ENCODE data around the gene LYRM9.
A peak's percentile ranks its signal among the peaks of the same experiment; 100 is the strongest.
"Not testable (repeated sequence)": the region's sequence is repeated elsewhere in the genome, so short reads cannot be mapped to it uniquely, and the experiment has no call there.

Gene LYRM9

DNA sequence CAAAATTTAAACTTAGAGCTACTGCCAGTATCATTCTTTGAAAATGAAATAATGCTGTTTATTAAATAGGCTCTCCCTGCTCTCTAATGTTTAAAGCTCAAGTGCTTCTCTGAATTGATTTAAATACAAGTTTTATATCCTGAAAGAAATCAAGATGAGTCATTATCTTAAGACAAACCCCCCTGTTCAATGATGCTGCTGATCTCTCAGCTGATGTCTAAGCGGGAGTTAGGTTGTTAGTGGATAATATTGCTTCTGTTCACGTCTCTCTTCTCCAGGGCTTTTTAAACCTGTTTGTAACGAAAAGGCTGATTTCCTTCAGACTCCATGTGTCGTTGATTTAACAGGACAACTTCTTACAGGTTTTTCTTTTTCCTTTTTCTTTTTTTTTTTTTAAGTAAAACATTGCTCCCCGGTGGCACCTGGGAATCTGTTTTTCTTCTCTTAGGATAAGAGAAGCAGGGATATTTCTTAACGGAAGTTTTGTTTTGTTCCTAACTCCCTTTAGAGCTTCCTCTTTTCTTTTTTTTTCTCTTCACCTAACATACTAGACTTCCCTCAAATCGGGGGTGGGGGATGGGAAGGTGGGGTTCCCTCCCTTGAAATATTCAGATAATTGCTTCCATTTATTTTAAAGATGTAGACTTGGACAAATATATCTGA, 807 bp upstream of the LYRM9 start:
- H2AFZ ChIP-seq (ENCODE audit: low read length, unreplicated experiment) = peak overlapping the region; percentile 12
- peak overlapping the region; percentile 86 for H3K4me3 ChIP-seq (ENCODE audit: low read depth, low read length)
- peaks cover 6% of the 10 kb centered on the region for H3K4me1 ChIP-seq (ENCODE audit: control insufficient read depth, insufficient read depth, low read length, unreplicated experiment)

DNA sequence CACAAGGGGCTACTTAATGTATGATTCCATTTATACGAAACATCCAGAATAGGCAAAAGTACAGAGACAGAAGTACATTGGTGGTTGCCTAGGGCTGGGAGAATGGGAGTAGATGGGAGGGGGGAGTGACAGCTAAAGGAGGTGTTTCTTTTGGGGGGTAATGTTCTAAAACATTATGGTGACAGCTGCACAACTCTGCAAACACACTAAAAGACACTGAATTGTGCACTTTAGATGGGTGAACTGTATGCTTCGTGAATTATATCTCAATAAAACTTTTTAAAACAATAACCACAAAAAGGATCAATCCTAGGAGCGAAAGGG, 661 bp downstream of the LYRM9 start:
- Histone ChIP-seq H3K27me3 (ENCODE audit: insufficient read depth, low read length) (peaks cover 32% of the 10 kb centered on the region), H3K79me2 (ENCODE audit: control insufficient read depth, insufficient read depth, low read length, unreplicated experiment) (no peaks in the 10 kb centered on the region), H3K36me3 (ENCODE audit: insufficient read depth, low read length) (no peaks in the 10 kb centered on the region), H2AFZ (ENCODE audit: low read length, unreplicated experiment) (peak overlapping the region; percentile 96), H3K4me3 (ENCODE audit: low read depth, low read length) (peak overlapping the region; percentile 86), H3K27ac (ENCODE audit: low read depth, low read length) (no peak overlapping the region), H3K4me1 (ENCODE audit: control insufficient read depth, insufficient read depth, low read length, unreplicated experiment) (peaks cover 6% of the 10 kb centered on the region)

More for the DNA sequence above, 807 bp upstream of the LYRM9 start:
- peaks cover 36% of the 10 kb centered on the region for H3K27me3 ChIP-seq (ENCODE audit: insufficient read depth, low read length)
- no peak overlapping the region for H3K27ac ChIP-seq (ENCODE audit: low read depth, low read length)
- H3K36me3 ChIP-seq (ENCODE audit: insufficient read depth, low read length) = no peaks in the 10 kb centered on the region
- H3K79me2 ChIP-seq (ENCODE audit: control insufficient read depth, insufficient read depth, low read length, unreplicated experiment) = no peaks in the 10 kb centered on the region

DNA sequence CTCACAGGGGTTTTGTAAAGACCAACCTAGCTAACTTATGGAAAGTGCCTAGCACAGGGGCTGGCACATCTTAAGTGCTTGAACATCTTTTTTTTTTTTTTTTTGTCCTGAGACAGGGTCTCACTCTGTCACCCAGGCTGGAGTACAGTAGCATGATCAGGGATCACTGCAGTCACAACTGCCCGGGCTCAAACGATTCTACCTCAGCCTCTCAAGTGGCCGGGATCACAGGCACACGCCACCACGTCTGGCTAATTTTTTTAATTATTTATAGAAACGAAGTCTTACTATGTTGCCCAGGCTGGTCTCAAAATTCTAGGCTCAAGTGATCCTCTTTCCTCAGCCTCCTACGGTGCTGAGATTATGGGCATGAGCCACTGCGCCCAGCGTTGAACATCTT, 1.3 kb downstream of the LYRM9 start:
- Histone ChIP-seq H2AFZ (ENCODE audit: low read length, unreplicated experiment) (no peak overlapping the region), H3K27me3 (ENCODE audit: insufficient read depth, low read length) (peaks cover 27% of the 10 kb centered on the region), H3K36me3 (ENCODE audit: insufficient read depth, low read length) (no peaks in the 10 kb centered on the region), H3K4me1 (ENCODE audit: control insufficient read depth, insufficient read depth, low read length, unreplicated experiment) (peaks cover 6% of the 10 kb centered on the region), H3K79me2 (ENCODE audit: control insufficient read depth, insufficient read depth, low read length, unreplicated experiment) (no peaks in the 10 kb centered on the region), H3K27ac (ENCODE audit: low read depth, low read length) (no peak overlapping the region), H3K4me3 (ENCODE audit: low read depth, low read length) (no peak overlapping the region; the same call in 1 of the 2 replicates)

DNA sequence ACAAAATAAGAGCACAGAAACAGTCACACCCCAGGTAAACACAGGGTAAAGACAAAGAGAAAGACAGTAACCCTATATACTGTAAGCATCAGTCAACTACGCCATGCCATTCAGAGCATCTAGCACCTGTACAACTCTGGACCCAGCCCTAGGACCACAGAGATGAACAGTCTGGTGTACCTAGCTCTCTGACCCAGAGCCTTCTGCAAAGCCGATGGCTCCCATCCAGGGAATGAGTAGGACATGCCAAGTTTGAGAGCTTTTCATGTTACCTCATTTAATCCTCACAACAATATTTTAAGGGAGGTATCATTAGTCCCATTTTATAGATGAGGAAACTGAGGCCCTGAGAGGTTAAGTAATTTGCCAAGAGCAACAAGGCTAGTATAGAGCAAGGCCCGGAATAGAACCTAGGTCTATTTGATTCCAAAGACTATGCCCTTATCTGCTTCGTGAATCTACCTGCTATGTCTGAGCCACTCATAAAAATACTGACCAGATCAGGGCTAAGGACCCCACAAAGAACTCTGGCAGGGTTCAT, 3.4 kb downstream of the LYRM9 start:
- H3K36me3 ChIP-seq (ENCODE audit: insufficient read depth, low read length) = no peaks in the 10 kb centered on the region
- H3K27ac ChIP-seq (ENCODE audit: low read depth, low read length) = no peak overlapping the region
- H3K4me1 ChIP-seq (ENCODE audit: control insufficient read depth, insufficient read depth, low read length, unreplicated experiment) = peaks cover 6% of the 10 kb centered on the region
- no peak overlapping the region for H3K4me3 ChIP-seq (ENCODE audit: low read depth, low read length)
- peaks cover 7% of the 10 kb centered on the region; the same call in 1 of the 2 replicates for H3K27me3 ChIP-seq (ENCODE audit: insufficient read depth, low read length)
- H2AFZ ChIP-seq (ENCODE audit: low read length, unreplicated experiment) = no peak overlapping the region
- H3K79me2 ChIP-seq (ENCODE audit: control insufficient read depth, insufficient read depth, low read length, unreplicated experiment) = no peaks in the 10 kb centered on the region

DNA sequence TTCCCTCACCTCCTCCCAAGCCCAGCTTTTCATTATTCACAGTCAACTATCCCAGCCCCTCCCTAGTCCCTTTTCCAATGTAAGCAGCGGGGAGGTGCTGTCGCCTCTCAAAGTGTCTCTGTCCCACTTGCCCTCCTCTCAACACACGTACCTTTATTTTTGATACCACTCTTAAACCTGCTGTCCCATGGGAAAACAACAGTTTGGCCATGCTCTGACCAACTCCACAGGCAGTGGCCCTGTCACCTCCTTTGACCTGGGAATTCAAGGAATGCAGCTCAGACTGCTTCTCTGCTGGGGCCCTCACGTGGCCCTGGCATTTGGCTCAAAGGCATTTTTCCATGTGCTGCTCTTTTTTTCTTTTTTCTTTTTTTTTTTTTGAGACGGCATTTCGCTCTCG, 4.2 kb downstream of the LYRM9 start:
- H3K27ac ChIP-seq (ENCODE audit: low read depth, low read length) = no peak overlapping the region
- no peaks in the 10 kb centered on the region for H3K36me3 ChIP-seq (ENCODE audit: insufficient read depth, low read length)
- H3K27me3 ChIP-seq (ENCODE audit: insufficient read depth, low read length) = no peaks in the 10 kb centered on the region
- peaks cover 6% of the 10 kb centered on the region for H3K4me1 ChIP-seq (ENCODE audit: control insufficient read depth, insufficient read depth, low read length, unreplicated experiment)
- H2AFZ ChIP-seq (ENCODE audit: low read length, unreplicated experiment) = no peak overlapping the region
- H3K4me3 ChIP-seq (ENCODE audit: low read depth, low read length) = no peak overlapping the region
- no peaks in the 10 kb centered on the region for H3K79me2 ChIP-seq (ENCODE audit: control insufficient read depth, insufficient read depth, low read length, unreplicated experiment)

DNA sequence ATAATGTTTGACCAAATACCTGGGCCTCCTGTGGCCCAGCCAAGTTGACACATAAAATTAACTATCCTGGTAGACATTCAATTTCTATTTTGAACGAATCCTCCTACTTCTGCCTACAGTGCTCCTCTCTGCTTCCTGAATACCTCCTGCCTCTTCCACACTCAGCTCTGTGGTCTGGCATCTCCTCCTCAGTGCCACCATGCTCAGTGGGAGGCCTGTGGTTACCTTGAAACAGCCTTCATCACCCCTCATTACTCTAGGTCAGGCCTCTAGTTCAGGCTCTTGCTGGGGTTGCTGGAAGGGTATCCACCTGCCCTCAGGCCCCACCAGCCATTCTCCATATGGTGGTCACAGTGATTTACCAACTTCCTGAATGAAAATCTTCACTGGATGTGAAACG, 5.1 kb downstream of the LYRM9 start:
- Histone ChIP-seq H3K27ac (ENCODE audit: low read depth, low read length) (no peak overlapping the region), H3K4me1 (ENCODE audit: control insufficient read depth, insufficient read depth, low read length, unreplicated experiment) (peaks cover 6% of the 10 kb centered on the region)

DNA sequence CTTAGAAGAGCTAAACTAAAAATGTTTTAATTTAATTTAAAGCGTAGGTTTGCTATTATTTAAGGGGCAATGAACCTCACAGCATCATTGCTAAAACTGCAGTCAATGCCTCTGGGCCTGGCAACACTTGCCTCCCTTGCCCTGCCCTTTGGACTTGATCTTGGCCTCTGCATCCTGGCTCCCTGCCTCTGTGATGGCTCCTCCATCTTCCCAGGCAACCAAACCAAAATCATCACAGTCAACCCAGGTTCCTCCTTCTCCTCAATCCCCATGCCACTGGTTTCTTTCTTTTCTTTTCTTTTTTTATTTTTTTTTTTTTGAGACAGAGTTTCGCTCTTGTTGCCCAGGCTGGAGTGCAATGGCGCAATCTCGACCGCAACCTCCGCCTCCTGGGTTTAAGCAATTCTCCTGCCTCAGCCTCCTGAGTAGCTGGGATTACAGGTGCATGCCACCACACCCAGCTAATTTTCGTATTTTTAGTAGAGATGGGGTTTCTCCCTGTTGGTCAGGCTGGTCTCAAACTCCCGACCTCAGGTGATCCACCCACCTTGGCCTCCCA, 6.7 kb downstream of the LYRM9 start:
- not testable (repeated sequence) for H2AFZ ChIP-seq (ENCODE audit: low read length, unreplicated experiment); H3K79me2 ChIP-seq (ENCODE audit: control insufficient read depth, insufficient read depth, low read length, unreplicated experiment); H3K4me1 ChIP-seq (ENCODE audit: control insufficient read depth, insufficient read depth, low read length, unreplicated experiment); H3K27ac ChIP-seq (ENCODE audit: low read depth, low read length); H3K27me3 ChIP-seq (ENCODE audit: insufficient read depth, low read length); H3K4me3 ChIP-seq (ENCODE audit: low read depth, low read length); H3K36me3 ChIP-seq (ENCODE audit: insufficient read depth, low read length)

More for the DNA sequence above, 5.1 kb downstream of the LYRM9 start:
- H3K36me3 ChIP-seq (ENCODE audit: insufficient read depth, low read length) = no peaks in the 10 kb centered on the region
- no peak overlapping the region for H2AFZ ChIP-seq (ENCODE audit: low read length, unreplicated experiment)
- no peaks in the 10 kb centered on the region for H3K79me2 ChIP-seq (ENCODE audit: control insufficient read depth, insufficient read depth, low read length, unreplicated experiment)
- H3K27me3 ChIP-seq (ENCODE audit: insufficient read depth, low read length) = no peaks in the 10 kb centered on the region
- H3K4me3 ChIP-seq (ENCODE audit: low read depth, low read length) = no peak overlapping the region

DNA sequence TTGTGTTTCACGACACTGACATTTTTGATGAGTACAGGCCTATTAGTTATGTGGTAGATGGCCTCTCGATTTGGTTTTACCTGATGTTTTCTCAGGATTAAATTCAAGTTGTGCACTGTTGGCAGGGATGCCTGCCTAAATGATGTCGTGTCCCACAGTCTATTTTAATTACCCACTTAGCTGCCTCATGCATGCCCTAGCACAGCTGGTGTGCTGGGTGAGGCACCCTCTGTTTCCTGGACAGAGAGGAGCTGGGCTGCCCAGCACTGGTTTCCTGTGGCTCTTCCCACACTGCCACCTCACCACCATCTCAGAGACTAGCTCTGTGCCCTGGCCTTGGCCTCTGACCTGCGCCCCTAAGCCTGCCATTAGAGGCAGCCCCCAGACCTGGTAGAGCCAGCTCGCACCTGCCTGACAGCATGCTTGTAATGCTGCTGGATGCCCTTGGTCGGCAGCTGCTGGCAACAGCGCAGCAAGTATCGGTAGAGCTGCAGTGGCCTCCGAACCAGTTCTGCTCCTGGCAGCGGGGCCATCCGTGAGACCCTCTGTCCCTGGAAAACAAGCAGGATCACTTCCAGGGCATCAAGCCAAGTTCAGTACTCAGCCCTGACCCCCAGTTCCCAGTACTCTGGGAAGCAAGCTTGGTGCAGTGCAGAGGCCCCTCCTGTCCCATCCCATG, 10.9 kb downstream of the LYRM9 start:
- H3K27ac ChIP-seq (ENCODE audit: low read depth, low read length) = no peak overlapping the region
- no peaks in the 10 kb centered on the region for H3K4me1 ChIP-seq (ENCODE audit: control insufficient read depth, insufficient read depth, low read length, unreplicated experiment)
- H3K27me3 ChIP-seq (ENCODE audit: insufficient read depth, low read length) = no peaks in the 10 kb centered on the region
- H3K79me2 ChIP-seq (ENCODE audit: control insufficient read depth, insufficient read depth, low read length, unreplicated experiment) = no peaks in the 10 kb centered on the region
- H3K4me3 ChIP-seq (ENCODE audit: low read depth, low read length) = no peak overlapping the region
- no peak overlapping the region for H2AFZ ChIP-seq (ENCODE audit: low read length, unreplicated experiment)
- no peaks in the 10 kb centered on the region for H3K36me3 ChIP-seq (ENCODE audit: insufficient read depth, low read length)

DNA sequence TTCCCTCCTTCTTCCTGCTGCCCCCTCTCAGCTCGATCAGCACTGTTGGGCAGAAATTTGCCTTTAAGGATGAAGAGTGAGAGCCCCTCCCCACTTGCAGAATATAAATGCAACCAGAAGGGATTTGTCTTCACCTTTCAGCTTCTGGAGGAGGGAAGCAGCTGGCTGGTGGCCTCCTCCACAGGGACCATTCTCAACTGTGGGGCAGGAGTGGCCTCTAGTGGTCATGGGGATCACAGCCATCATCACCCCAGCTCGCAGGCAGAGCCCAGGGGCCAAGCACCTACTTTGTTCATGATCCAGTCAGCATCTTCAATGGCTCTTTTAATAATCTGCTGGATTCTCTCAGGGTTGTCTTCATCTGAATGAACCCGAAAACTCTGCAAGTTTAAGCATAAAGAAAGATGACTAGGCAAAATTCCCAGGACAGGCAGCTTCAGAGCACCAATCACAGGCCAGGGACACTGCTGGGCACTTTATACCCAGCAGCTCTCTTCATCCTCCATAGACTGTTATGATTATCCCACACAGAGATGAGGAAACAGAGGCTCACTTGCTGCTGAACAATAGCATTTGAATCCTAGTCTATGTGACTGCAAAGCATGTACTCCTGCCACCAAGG, 13.1 kb downstream of the LYRM9 start:
- no peak overlapping the region for H3K4me3 ChIP-seq (ENCODE audit: low read depth, low read length)
- H2AFZ ChIP-seq (ENCODE audit: low read length, unreplicated experiment) = no peak overlapping the region
- no peaks in the 10 kb centered on the region for H3K4me1 ChIP-seq (ENCODE audit: control insufficient read depth, insufficient read depth, low read length, unreplicated experiment)
- H3K36me3 ChIP-seq (ENCODE audit: insufficient read depth, low read length) = no peaks in the 10 kb centered on the region
- H3K27ac ChIP-seq (ENCODE audit: low read depth, low read length) = no peak overlapping the region
- H3K27me3 ChIP-seq (ENCODE audit: insufficient read depth, low read length) = no peaks in the 10 kb centered on the region
- no peaks in the 10 kb centered on the region for H3K79me2 ChIP-seq (ENCODE audit: control insufficient read depth, insufficient read depth, low read length, unreplicated experiment)

DNA sequence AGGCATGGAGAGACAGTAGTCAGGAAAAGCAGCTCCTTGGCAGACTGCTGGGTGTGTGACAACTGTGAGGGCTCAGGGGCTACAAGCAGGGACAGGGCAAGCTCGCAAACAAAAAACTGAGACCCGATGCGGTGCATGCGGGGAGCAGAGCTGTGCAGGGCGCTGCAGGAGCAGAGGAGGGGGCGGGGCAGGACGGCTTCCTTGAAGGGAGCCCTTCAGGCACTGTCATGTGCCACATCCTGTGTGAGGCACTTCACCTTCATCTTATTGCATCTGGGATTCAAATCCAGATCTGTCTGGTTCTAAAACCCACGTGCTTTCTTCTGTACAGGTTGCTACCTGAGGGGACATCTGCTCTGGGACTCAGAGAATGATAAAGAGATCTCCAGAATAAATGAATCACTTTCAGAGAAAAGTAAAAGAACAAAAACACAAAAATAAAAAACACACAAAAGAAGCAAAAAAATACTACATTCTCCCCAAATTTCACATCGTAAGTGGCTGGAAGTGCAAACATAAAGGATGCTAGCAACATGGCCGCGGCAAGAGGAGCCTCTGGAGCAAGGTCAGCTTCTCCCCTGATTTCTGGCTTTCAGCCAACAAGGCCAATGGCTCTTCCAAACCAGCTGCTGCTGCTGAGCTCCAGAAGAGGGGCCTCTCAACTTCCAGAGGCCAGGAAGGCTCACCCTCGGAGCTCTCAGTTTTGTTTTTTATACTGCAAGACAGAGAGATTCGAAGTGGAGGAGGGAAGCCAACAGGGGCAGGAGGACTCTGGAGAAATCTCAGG, 14.2 kb downstream of the LYRM9 start:
- Histone ChIP-seq H3K4me1 (ENCODE audit: control insufficient read depth, insufficient read depth, low read length, unreplicated experiment) (no peaks in the 10 kb centered on the region), H2AFZ (ENCODE audit: low read length, unreplicated experiment) (no peak overlapping the region), H3K36me3 (ENCODE audit: insufficient read depth, low read length) (no peaks in the 10 kb centered on the region), H3K4me3 (ENCODE audit: low read depth, low read length) (no peak overlapping the region), H3K27me3 (ENCODE audit: insufficient read depth, low read length) (no peaks in the 10 kb centered on the region), H3K79me2 (ENCODE audit: control insufficient read depth, insufficient read depth, low read length, unreplicated experiment) (no peaks in the 10 kb centered on the region), H3K27ac (ENCODE audit: low read depth, low read length) (no peak overlapping the region)

Measured in ACC112 (cell line).